ENCODE results near the gene KPRP.

Gene KPRP

GRCh38 chr1:152770411-152770810 is 12.6 kb downstream of the KPRP start:
- DNase-seq (ENCODE audit: extremely low read depth in 1 of 2, low read depth in 1 of 2), result no peak

DNA sequence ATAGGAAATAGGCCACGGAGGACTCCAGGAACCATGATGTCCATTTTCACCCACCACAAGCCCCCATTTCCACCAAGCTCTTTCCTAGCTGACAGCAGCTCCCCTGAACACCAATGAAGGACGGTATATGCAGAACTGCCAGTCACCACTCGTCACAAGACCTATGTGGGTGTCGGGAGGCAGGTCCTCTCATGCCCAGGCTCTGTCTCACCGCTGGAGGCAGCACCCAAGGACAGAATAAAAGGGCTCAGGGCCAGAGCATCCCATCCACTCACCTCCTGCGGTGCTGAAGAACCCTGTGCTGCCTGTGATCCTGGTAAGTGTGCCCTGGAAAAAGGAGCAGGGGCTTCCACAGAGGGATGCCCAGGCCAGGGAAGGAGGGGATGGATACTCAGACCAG is 17.1 kb downstream of the KPRP start, which contains the start of gene LCE1F:
Gene LCE1F, plus strand, starts transcription at position 266 of the 400 bp plus-strand sequence. CDS start 1,232 bp downstream, outside the sequence.
- no peak for DNase-seq (ENCODE audit: extremely low read depth in 1 of 2, low read depth in 1 of 2)

GRCh38 chr1:152776361-152776760 is 18.5 kb downstream of the KPRP start:
- no peak for DNase-seq (ENCODE audit: extremely low read depth in 1 of 2, low read depth in 1 of 2)

DNA sequence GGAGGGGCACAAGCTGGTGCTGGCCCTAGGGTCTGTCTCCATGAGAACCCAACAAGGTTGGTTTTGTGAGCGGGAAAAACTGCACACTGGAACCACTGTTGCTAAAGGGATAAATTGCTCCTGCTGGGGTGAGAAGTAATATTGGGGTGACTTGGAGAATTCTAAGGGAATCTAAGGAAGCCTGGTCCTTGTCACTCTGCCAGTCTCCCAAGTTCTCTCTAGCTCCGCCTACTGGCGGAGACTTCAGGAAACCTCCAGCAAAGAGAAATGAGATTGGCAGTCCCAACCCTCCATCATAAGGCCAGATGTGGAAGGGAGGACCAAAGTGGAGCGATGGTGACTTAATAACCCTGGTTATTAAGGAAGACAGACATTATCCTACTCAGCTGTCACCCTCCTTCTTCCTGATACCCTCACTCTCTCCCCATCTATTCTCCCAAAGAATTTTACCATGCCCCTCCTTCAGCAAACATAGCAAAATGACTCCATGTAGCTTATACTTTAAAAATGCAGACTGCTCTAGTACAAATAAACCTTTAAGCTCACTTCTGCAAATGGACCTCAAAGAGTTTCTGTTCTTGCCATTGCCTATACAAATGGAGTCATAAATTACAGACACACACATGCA is 19.8 kb downstream of the KPRP start:
- DNase-seq (ENCODE audit: extremely low read depth in 1 of 2, low read depth in 1 of 2), result no peak

DNA sequence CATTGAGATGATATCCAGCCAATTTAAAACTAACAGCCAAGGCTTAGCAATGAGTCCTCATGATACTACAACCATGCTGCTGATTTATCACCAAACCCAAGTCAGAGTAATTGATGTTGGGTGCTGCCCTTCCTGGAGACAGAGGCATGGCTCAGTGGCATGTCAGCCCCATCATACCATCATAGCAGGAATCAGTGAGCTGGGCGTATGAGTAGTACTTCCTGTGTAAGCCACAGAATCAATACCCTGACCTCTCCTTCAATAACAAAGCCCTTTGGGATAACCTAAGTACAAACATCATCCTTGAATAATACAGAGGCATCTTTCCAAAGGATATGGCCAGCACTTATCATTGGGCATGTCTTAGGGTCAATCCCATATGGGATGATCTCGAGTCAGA is 25.3 kb downstream of the KPRP start:
- no peak for DNase-seq (ENCODE audit: extremely low read depth in 1 of 2, low read depth in 1 of 2)

DNA sequence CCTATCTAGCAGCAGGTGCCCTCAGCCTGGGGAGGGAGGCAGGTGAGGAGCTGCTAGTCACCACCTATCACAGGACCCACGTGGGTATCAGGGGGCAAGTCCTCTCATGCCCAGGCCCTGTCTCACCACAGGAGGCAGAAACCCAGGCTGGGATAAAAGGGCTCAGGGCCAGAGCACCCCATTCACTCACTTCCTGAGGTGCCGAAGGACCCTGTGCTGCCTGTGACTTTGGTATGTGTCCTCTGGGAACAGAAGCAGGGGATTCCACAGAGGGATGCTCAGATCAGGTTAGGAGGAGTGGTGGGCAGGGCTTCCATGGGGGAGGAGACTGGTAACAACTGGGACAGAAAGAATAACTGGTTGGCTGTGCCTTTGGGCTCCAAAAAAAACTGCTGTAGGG is 28.3 kb downstream of the KPRP start, which contains the start of gene LCE1E:
Gene LCE1E, plus strand, starts transcription at position 181 of the 400 bp plus-strand sequence. CDS start 1,043 bp downstream, outside the sequence.
- no peak for DNase-seq (ENCODE audit: extremely low read depth in 1 of 2, low read depth in 1 of 2)

GRCh38 chr1:152795686-152796085 is 37.9 kb downstream of the KPRP start:
- no peak for DNase-seq (ENCODE audit: extremely low read depth in 1 of 2, low read depth in 1 of 2)

DNA sequence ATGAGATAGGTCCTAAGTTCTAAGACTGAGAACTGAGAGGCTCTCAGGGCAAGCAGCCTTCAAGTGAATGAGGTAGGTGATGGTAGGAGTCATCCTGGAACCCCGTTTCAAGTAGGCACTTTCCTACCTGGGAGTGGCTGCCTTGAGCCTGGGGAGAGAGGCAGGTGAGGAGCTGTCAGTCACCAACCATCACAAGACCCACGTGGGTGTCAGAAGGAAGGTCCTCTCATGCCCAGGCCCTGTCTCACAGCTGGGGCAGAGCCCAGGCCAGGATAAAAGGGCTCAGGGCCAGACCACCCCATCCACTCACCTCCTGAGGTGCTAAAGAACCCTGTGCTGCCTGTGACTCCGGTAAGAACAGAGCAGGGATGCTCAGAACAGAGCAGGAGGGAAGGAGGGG is 38.6 kb downstream of the KPRP start, which contains the start of gene LCE1D:
Gene LCE1D, plus strand, starts transcription at position 301 of the 400 bp plus-strand sequence. CDS start 1,074 bp downstream, outside the sequence.
- DNase-seq (ENCODE audit: extremely low read depth in 1 of 2, low read depth in 1 of 2), result no peak

DNA sequence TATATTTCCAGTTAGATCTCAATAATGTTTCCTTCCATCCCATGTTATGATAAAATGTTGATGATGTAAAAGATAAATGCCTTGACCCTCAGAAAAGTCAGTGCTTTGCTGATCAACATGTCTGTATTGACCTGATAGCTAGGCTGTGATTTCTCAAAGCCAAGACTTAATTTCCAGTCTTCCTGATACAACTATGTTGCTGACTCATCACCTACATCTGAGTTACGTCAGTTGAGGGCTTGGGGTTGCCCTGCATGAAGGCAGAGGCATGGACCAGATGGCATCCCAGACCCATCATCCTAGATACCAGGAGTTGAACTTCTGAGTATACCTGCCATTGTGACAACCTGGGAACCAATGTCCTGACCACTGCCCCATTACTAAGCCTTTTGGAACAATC is 43.5 kb downstream of the KPRP start:
- no peak for DNase-seq (ENCODE audit: extremely low read depth in 1 of 2, low read depth in 1 of 2)

DNA sequence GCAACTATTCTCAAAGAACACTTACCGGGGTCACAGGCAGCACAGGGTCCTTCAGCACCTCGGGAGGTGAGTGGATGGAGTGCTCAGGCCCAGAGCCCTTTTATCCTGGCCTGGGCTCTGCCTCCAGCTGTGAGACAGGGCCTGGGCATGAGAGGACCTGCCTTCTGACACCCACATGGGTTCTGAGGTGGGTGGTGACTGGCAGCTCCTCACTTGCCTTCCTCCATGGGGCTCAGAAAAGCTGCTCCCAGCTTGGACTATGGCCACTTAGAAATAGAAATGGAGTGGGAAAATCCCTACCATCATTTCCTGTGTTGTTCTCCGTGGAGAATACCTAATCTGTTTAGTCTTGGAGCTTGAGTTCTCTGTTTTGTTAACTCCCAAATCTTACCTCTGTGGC is 48.8 kb downstream of the KPRP start, which contains the start of gene LCE1C:
Gene LCE1C, minus strand, starts transcription at position 76 of the 400 bp plus-strand sequence. CDS start 1,173 bp downstream, outside the sequence.
- DNase-seq (ENCODE audit: extremely low read depth in 1 of 2, low read depth in 1 of 2), result no peak

DNA sequence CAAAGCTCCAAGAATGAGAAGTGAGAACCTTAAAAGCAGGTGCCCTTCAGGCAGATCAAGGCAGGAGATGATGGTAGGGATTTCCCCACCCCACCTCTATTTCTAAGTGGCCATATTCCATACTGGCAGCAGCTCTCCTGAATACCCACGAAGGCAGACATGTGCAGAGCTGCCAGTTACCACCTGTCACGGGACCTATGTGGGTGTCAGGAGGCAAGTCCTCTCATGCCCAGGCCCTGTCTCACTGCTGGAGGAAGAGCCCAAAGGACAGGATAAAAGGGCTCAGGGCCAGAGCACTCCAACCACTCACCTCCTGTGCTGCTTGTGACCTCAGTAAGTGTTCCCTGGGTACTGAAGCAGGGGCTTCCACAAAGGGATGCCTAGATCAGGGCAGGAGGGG is 53.2 kb downstream of the KPRP start:
- DNase-seq (ENCODE audit: extremely low read depth in 1 of 2, low read depth in 1 of 2), result no peak

Data from activated CD8-positive, alpha-beta memory T cell treated with anti-CD3 and anti-CD28 coated beads for 1 hour (primary cell).